Thymus (tissue), 11 donors: ENCODE data around the gene IFI44. TPM values are rescaled to one million over a fixed set of nuclear protein-coding genes. Genes with fewer than 3 reads are reported as not detected.

Source experiments
- DNase-seq, 9 donors: peaks; one replicate each; pipeline ENCODE4 v3.0.0-alpha.2; 2013; ENCODE audit warnings: low spot score in 9 of 9, low read depth in 6 of 9, missing footprints in 1 of 9
- H3K27ac ChIP-seq, 2 donors: one replicate each; pipeline ENCODE4 v1.5.1; 2013; ENCODE audit warnings: control low read depth in 1 of 2, low read depth in 1 of 2, low read length in 1 of 2, mild to moderate bottlenecking in 1 of 2, moderate library complexity in 1 of 2
- H3K27me3 ChIP-seq, 2 donors: one replicate each; pipeline ENCODE4 v1.5.1; 2013; ENCODE audit warnings: low read length in 1 of 2; ENCODE audit not compliant: control insufficient read depth in 2 of 2, insufficient read depth in 1 of 2
- H3K36me3 ChIP-seq, 2 donors: one replicate each; pipeline ENCODE4 v1.5.1; 2013; ENCODE audit warnings: low read length in 1 of 2, mild to moderate bottlenecking in 1 of 2, moderate library complexity in 1 of 2; ENCODE audit not compliant: control insufficient read depth in 2 of 2, insufficient read depth in 2 of 2
- H3K4me1 ChIP-seq, 2 donors: one replicate each; pipeline ENCODE4 v1.5.1; 2013; ENCODE audit warnings: low read length in 2 of 2; ENCODE audit not compliant: control insufficient read depth in 2 of 2, insufficient read depth in 2 of 2
- H3K4me3 ChIP-seq, 2 donors: one replicate each; pipeline ENCODE4 v1.5.1; 2013; ENCODE audit warnings: low read length in 2 of 2, control low read depth in 1 of 2, mild to moderate bottlenecking in 1 of 2
- H3K9me3 ChIP-seq, 2 donors: one replicate each; pipeline ENCODE4 v1.5.1; 2013; ENCODE audit warnings: low read length in 1 of 2, mild to moderate bottlenecking in 1 of 2; ENCODE audit not compliant: control insufficient read depth in 2 of 2, insufficient read depth in 1 of 2
- WGBS: extraction: QIAGEN DNeasy Blood & Tissue Kit; methylation state at CpG from one replicate; pipeline ENCODE4 v1.1.7; 2013; 5-methylcytosine and 5-hydroxymethylcytosine counted together
- polyA plus RNA-seq: library from polyadenylated mRNA; stranded (reverse); fragments of 200-250 nt; gene quantifications from one replicate; pipeline ENCODE4 v1.2.3, GENCODE V29; 2013
- total RNA-seq: library from RNA; stranded (reverse); fragments of 120-200 nt; gene quantifications from one replicate; pipeline ENCODE4 v1.2.4, GENCODE V29; 2013
- donor health status: healthy.

Gene IFI44
- total and polyA plus RNA-seq, 2 donors = 61.5 to 124 TPM

DNA sequence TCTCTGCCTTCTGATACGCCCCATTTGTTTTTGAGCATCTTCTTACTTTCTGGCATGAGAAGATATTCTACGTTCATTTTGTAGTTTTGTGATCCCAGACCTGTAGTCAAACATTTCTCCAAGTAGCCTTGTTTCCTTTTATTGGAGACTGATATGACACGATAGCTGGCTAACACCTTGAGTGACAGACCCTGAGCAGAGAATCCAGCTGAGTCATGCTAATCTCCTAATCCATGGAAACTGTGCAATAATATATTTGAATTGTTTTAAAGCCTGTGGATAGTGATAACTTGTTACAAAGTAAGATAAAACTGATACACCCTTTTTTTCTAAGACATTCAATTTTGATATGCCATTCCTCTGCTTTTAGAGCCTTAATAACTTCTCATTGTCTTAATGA lies 30.6 kb upstream of the IFI44 start:
- Histone ChIP-seq H3K27ac (no peak overlapping the region), H3K4me1 (peaks cover 0 to 11% of the 10 kb centered on the region in 2 donors), H3K4me3 (no peak overlapping the region), H3K27me3 (no peaks in the 10 kb centered on the region), H3K36me3 (no peaks in the 10 kb centered on the region), H3K9me3 (no peaks in the 10 kb centered on the region)
- 65% methylated on average over 3 of the region's 3 CpGs for WGBS
- DNase-seq = no peak

DNA sequence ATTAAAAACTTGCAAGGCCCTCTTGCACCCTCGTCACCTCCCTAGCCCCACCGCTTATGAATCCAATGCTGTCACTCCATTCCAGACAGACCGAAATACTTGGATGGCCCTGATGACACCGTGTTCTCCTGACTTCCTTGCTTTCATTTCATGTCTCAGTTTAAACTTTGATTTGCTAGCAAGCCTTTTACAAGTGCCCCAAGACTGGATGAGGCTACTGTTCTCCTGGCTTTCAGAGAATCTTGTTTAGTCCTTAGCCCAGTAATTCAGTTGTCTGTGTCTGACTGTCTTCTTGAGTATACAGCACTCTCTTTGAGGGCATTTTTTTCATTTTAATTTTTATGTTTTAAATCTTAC lies 30.2 kb upstream of the IFI44 start:
- 89% methylated on average over 4 of the region's 4 CpGs for WGBS
- no peaks in the 10 kb centered on the region for H3K27me3 ChIP-seq
- peak overlapping the region; percentile 33 to 66 for H3K27ac ChIP-seq
- peak in 1 of 9 donors; percentile 9 for DNase-seq
- H3K9me3 ChIP-seq = no peaks in the 10 kb centered on the region
- no peak overlapping the region for H3K4me3 ChIP-seq
- no peaks in the 10 kb centered on the region for H3K36me3 ChIP-seq
- peaks cover 0 to 11% of the 10 kb centered on the region in 2 donors for H3K4me1 ChIP-seq

- H3K27me3 ChIP-seq = no peaks in the 10 kb centered on the region
- H3K9me3 ChIP-seq = no peaks in the 10 kb centered on the region
- 26% methylated on average over 9 of the region's 9 CpGs for WGBS
- peak in 7 of 9 donors; percentile 28 to 81 (median 39) for DNase-seq
- peak within 1 kb of the TSS; percentile 24 to 28 for H3K4me3 ChIP-seq
- H3K27ac ChIP-seq = peak within 1 kb of the TSS; percentile 66 to 67
- peaks cover 0 to 11% of the 10 kb centered on the region in 2 donors for H3K4me1 ChIP-seq
- H3K36me3 ChIP-seq = no peaks in the 10 kb centered on the region
Measured at GRCh38 chr1:78619803-78620579, 29.6 kb upstream of the IFI44 start, which contains the start of gene IFI44L. Gene IFI44L, plus strand, starts transcription at chr1:78620448. Its CDS starts 7,468 bp downstream, at chr1:78627916.

- Histone ChIP-seq H3K4me1 (peaks cover 0 to 11% of the 10 kb centered on the region in 2 donors), H3K36me3 (no peaks in the 10 kb centered on the region), H3K9me3 (no peaks in the 10 kb centered on the region), H3K4me3 (peak overlapping the region; percentile 24 to 28), H3K27me3 (no peaks in the 10 kb centered on the region), H3K27ac (peak overlapping the region; percentile 66 to 67)
- peak in 1 of 9 donors; percentile 21 for DNase-seq
- WGBS = 0% methylated on average over 1 of the region's 1 CpG
Measured at GRCh38 chr1:78620666-78621065, 29.0 kb upstream of the IFI44 start.

DNA sequence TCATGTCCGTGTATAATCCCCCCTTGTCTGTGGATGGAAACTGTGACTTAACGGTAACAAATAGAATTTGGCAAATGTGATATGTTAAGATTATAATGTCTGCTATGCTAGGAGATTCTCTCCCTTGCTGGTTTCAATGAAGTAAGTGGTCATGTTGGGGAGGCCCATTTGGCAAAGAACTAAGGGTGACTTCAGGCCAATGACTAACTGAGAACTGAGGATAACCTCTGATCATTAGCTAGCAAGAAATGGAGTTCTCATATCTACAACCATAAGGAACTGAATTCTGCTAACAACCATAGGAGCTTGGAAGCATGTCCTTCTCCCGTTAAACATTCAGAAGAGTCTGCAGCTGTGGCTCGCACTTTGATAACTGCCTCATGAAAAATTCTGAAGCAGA lies 27.1 kb upstream of the IFI44 start:
- 90% methylated on average over 4 of the region's 4 CpGs for WGBS
- Histone ChIP-seq H3K4me1 (peaks cover 0 to 11% of the 10 kb centered on the region in 2 donors), H3K27ac (no peak overlapping the region)

GRCh38 chr1:78624035-78624434 lies 25.6 kb upstream of the IFI44 start:
- no peak for DNase-seq
- no peaks in the 10 kb centered on the region for H3K9me3 ChIP-seq
- no peak overlapping the region for H3K4me3 ChIP-seq
- 97% methylated on average over 7 of the region's 7 CpGs for WGBS
- H3K27me3 ChIP-seq = no peaks in the 10 kb centered on the region
- H3K36me3 ChIP-seq = no peaks in the 10 kb centered on the region
- no peak overlapping the region for H3K27ac ChIP-seq
- H3K4me1 ChIP-seq = peaks cover 0 to 7% of the 10 kb centered on the region in 2 donors

More for the DNA sequence above, 27.1 kb upstream of the IFI44 start:
- Histone ChIP-seq H3K27me3 (no peaks in the 10 kb centered on the region), H3K4me3 (no peak overlapping the region), H3K36me3 (no peaks in the 10 kb centered on the region), H3K9me3 (no peaks in the 10 kb centered on the region)
- no peak for DNase-seq

- no peak for DNase-seq
- no peaks in the 10 kb centered on the region for H3K4me1 ChIP-seq
- WGBS = 96% methylated on average over 1 of the region's 1 CpG
Measured at GRCh38 chr1:78627321-78627720, 22.3 kb upstream of the IFI44 start.

GRCh38 chr1:78630600-78630999 lies 19.0 kb upstream of the IFI44 start:
- no peak overlapping the region for H3K27ac ChIP-seq
- H3K27me3 ChIP-seq = no peaks in the 10 kb centered on the region
- no peak overlapping the region for H3K4me3 ChIP-seq
- WGBS = 97% methylated on average over 2 of the region's 2 CpGs
- H3K9me3 ChIP-seq = peaks cover 0 to 2% of the 10 kb centered on the region in 2 donors
- no peak for DNase-seq
- no peaks in the 10 kb centered on the region for H3K36me3 ChIP-seq
- no peaks in the 10 kb centered on the region for H3K4me1 ChIP-seq

More at GRCh38 chr1:78627321-78627720, 22.3 kb upstream of the IFI44 start:
- Histone ChIP-seq H3K4me3 (no peak overlapping the region), H3K27ac (no peak overlapping the region), H3K36me3 (no peaks in the 10 kb centered on the region), H3K27me3 (no peaks in the 10 kb centered on the region), H3K9me3 (no peaks in the 10 kb centered on the region)

GRCh38 chr1:78633209-78633608 lies 16.4 kb upstream of the IFI44 start:
- Histone ChIP-seq H3K9me3 (peaks cover 0 to 2% of the 10 kb centered on the region in 2 donors), H3K27ac (no peak overlapping the region), H3K27me3 (no peaks in the 10 kb centered on the region), H3K4me3 (no peak overlapping the region), H3K36me3 (no peaks in the 10 kb centered on the region), H3K4me1 (no peaks in the 10 kb centered on the region)
- 97% methylated on average over 4 of the region's 4 CpGs for WGBS
- DNase-seq = no peak
